GM19372 (cell line): ENCODE results near the gene KIF19.

Experiments
- ATAC-seq: cut with Tn5 transposase; IDR thresholded peaks from one replicate; pipeline ENCODE4 v1.9.1; 2021; ENCODE audit warnings: mild to moderate bottlenecking, low read depth, moderate library complexity; ENCODE audit not compliant: unreplicated experiment

Gene KIF19

GRCh38 chr17:74339537-74340195 lies 13.6 kb downstream of the KIF19 start:
- ATAC-seq = no peak

DNA sequence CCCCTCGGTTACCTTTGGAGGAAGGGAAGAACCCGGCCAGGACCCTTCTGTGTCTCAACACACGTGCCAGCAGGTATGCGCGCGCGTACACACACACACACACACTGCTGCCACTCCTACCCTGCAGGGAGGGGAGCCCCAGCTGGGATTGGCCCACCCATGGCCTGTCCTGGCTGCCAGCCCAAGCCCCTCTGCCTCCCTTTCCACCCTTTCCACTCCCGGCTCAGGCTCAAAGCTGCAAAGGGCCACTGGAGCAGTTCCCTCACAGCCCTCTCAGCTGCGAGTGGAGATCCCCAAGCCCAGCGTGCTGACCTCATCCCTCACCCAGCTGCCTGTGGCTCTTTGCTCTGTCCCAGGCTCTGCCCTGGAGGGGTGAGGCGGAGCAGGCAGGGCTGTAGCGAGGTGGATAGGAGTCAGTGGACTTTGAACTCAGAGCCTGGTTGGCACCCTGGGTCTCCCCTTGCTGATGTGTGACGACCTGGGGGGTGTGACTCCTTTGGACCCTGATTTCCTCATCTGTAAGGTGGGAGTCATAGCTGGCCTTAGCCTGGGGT lies 14.5 kb downstream of the KIF19 start:
- ATAC-seq = no peak

DNA sequence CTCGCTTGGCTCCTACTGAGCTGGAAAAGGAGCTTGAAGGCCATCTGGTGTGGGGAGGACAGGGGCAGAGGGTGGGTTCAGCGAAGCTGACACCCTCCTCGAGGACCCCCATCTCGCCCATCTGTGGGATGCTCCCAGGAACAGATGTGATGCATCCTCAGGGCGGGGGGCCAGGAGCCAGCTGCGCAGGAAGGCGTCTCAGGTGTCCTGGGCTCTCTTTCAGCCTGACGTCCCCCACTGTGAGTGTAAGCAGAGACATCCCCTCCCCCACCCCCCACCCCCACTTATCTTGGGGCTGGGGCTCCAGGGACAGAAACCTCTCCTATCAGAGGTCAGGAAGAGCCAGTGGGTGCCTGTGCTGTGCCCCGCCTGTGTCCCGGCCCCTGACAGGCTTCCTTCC lies 16.2 kb downstream of the KIF19 start:
- no peak for ATAC-seq

DNA sequence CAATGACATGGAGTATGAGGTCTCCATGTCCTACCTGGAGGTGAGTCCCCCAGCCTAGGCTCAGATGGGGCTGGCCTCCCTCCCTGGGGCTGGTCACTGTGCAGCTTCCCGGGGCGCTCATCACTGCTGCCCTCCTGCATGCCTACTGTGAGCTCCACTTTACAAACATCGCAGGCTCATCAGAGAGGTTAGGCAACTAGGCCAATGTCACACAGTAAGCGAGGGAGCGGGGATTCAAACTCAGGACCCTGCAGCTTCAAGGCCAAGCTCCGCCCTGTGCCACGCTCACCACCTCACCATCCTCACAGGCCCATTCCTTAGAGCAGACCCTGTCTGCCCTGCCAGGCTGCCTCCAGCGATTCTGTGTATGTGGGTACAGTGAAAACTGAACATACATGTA lies 17.1 kb downstream of the KIF19 start:
- ATAC-seq = no peak

DNA sequence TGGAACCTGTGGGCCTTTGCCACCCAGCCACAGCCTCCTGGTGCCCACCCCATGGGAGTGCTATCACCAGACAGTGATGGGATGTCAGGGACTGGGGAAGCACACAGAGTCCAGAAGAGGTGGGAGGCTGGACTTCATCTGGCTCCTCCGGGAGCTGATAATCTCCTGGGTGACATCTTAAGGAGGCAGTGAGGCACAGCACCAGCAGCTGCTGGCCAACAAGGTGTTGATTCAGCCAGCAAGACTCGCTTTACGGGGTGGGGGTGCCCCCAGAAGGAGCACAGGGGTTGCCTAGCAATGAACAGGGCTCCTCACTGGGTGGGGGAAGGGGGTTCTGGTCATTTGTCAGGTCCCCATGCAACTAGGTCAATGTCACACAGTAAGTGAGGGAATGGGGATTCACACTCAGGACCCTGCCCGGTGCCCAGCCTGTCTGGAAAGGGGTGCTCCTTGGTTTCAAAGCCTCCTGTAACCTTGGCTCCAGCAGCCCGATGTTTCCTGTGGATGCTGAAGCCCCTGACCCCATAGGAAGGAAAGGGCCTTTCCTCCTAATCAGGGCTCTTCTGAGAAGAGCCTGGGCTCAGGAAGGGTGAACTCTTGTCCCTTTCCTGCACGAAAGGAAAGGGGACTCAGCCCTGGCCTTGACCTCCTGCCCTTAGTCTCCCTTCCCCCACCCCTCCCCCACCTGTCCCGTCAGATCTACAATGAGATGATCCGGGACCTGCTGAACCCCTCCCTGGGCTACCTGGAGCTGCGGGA lies 17.7 kb downstream of the KIF19 start:
- ATAC-seq = no peak

GRCh38 chr17:74344658-74345057 lies 18.6 kb downstream of the KIF19 start:
- ATAC-seq = no peak

GRCh38 chr17:74345433-74346241 lies 19.6 kb downstream of the KIF19 start:
- no peak for ATAC-seq

DNA sequence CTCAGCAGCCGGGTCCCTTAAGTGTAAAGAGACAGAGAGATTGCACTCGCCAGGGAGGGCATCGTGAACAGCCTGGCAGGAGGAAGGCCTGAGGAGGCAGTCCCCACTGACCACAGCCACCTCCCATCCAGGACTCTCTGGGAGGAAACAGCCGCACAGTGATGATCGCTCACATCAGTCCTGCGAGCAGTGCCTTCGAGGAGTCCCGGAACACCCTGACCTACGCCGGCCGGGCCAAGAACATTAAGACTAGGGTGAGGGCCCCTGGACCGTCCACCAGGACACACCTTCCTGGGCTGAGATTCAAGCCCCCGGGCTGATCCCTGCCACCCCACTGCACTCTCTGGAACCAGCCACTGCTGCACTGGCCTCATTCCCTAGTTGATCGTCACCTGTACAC lies 21.6 kb downstream of the KIF19 start:
- ATAC-seq = no peak

GRCh38 chr17:74349120-74349519 lies 23.1 kb downstream of the KIF19 start:
- no peak for ATAC-seq

DNA sequence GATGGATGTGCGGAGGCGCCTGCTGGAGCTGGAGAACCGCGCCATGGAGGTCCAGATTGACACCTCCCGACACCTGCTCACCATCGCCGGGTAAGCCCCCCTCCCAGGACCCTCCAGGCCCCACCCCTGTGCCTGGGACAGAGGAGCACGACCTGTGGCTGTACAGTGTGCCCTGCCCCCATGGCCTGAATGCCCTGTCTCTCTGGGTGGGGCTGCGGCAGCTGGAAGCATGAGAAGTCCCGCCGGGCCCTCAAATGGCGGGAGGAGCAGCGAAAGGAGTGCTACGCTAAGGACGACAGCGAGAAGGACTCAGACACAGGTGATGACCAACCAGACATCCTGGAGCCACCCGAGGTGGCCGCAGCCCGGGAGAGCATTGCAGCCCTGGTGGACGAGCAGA lies 24.5 kb downstream of the KIF19 start:
- no peak for ATAC-seq

GRCh38 chr17:74351552-74352210 lies 25.7 kb downstream of the KIF19 start:
- ATAC-seq = no peak

- no peak for ATAC-seq
Observed at GRCh38 chr17:74353446-74354060, 27.5 kb downstream of the KIF19 start.

DNA sequence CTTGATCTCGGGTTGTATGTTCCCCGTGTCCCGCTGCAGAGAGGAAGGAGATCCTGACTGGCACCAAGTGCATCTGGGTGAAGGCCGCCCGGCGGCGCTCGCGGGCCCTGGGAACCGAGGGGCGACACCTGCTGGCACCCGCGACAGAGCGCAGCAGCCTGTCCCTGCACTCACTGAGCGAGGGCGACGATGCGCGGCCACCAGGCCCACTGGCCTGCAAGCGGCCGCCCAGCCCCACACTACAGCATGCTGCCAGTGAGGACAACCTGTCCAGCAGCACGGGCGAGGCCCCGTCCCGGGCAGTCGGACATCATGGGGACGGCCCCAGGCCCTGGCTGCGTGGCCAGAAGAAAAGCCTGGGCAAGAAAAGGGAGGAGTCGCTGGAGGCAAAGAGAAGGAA lies 28.1 kb downstream of the KIF19 start:
- no peak for ATAC-seq

GRCh38 chr17:74354561-74354960 lies 28.5 kb downstream of the KIF19 start:
- ATAC-seq = no peak

DNA sequence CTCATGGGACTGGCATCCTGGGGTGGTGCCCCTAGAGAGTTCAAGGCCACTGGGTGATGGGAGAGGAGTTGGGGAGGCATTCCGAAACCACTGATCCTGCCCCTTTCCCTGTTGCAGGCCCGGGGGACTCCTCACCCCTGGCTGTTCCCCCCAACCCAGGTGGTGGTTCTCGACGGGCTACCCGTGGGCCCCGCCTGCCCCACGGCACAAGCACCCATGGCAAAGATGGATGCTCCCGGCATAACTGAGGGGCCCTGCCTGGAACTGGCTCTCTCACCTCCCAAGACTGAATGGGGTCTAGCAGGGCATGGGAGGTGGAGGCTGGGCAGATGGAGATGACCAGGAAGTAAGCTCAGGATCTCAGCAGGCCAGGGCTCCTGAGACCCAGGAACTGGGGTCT lies 29.0 kb downstream of the KIF19 start:
- no peak for ATAC-seq

GRCh38 chr17:74356646-74357465 lies 30.8 kb downstream of the KIF19 start:
- ATAC-seq = no peak

DNA sequence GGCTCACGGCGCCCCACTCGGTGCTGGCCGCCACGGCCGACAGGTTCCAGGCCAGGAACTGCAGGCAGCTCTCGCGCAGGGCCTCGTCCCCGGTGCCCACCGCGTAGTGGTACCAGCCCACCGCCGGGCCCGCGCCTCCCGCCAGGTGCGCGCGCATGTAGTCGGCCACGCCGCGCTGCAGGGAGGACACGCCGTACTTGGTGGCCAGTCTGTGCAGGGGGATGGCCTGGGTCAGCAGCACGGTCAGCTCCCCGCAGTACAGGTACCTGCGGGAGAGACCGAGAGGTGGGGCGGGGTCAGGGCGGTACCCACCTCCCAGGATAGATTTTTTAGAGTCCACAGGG lies 31.4 kb downstream of the KIF19 start:
- no peak for ATAC-seq

GRCh38 chr17:74358697-74359096 lies 32.7 kb downstream of the KIF19 start:
- no peak for ATAC-seq

DNA sequence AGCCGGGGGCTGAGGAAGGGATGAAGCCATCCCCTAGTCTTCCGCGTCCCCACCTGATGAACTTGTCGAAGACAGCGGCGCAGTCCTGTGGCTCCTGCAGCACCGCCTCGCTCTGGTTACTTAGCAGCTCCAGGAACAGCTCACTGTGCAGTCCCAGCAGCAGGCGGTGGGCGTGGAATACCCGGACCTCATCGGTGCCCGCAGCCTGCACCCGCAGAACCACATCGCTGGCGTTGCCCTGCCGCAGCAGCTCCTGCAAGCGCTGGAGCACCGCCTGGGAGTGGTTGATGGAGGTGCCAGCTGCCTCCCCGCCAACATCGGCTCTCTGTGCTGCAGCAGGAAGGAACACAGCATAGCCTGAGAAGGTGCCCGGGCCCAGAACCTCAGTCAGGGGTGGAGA lies 33.9 kb downstream of the KIF19 start:
- ATAC-seq = no peak

GRCh38 chr17:74360899-74361229 lies 34.8 kb downstream of the KIF19 start:
- ATAC-seq = no peak
